HCT116 (cell line): ENCODE data around the gene DAPK2. TPM values are rescaled to one million over a fixed set of nuclear protein-coding genes. Genes with fewer than 3 reads are reported as not detected.

Experiments used
- ATAC-seq: fragments of 200-7000 bp; cut with Tn5 transposase; 2 replicates; pipeline ENCODE4 v1.9.1; 2020; ENCODE audit warnings: mild to moderate bottlenecking, moderate library complexity
- BruUV-seq: library from RNA; stranded (reverse); fragments of 400-500 nt; replicated peaks from 2 replicates; lab custom pipeline; 2021; lab: Mats Ljungman, UMichigan
- CTCF ChIA-PET: fragments of 300-600 bp; sonication (Branson Sonifier 250); formaldehyde crosslinking; loops from one replicate; lab custom pipeline; 2021; ENCODE audit warnings: antibody characterized with exemption; lab: Charles Lee
- POLR2A ChIA-PET: fragments of 300-600, 350-600 bp; sonication (Branson Sonifier 250); formaldehyde crosslinking; loops from one replicate; lab custom pipeline; 2021; ENCODE audit warnings: antibody characterized with exemption; lab: Charles Lee
- RAD21 ChIA-PET, 2 experiments: fragments of 300-600 bp; sonication (Branson Sonifier 250); formaldehyde crosslinking; loops; one replicate each; lab custom pipeline; 2023; ENCODE audit warnings: low total read pairs in 2 of 2; ENCODE audit not compliant: uncharacterized antibody in 2 of 2, unreplicated experiment in 2 of 2, low non-redundant PET in 1 of 2; lab: Charles Lee
- DNase-seq: peaks from one replicate; pipeline ENCODE4 v3.0.0-alpha.2; 2010; ENCODE audit warnings: low read depth, low spot score
- H2AFZ ChIP-seq: fragments of 200-600 bp; shearing (Covaris generic), sonication (generic); 2 replicates; pipeline ENCODE4 v1.6.1; 2017; ENCODE audit warnings: low read depth, mixed run types, mixed read lengths, antibody characterized with exemption, low read length; ENCODE audit not compliant: poor library complexity, severe bottlenecking
- H3K27ac ChIP-seq: 2 replicates; pipeline ENCODE4 v1.5.1; 2012; ENCODE audit warnings: low read depth, low read length
- H3K27me3 ChIP-seq: fragments of 200-600 bp; sonication (generic); 2 replicates; pipeline ENCODE4 v1.6.1; 2016; ENCODE audit warnings: mixed run types, low read length, mixed read lengths; ENCODE audit not compliant: insufficient read depth
- H3K36me3 ChIP-seq, 2 experiments: fragments of 200-500 bp in 1 of 2; fragments of 200-600 bp in 1 of 2; sonication (Bioruptor generic) in 1 of 2; sonication (generic) in 1 of 2; 2 replicates each; pipeline versions ENCODE4 v1.5.1 to v1.6.1; 2014 to 2016; ENCODE audit warnings: low read length in 2 of 2, inconsistent platforms in 1 of 2, mixed read lengths in 1 of 2, mixed run types in 1 of 2; ENCODE audit not compliant: insufficient read depth in 2 of 2, control insufficient read depth in 1 of 2
- H3K4me1 ChIP-seq, 2 experiments: fragments of 200-600 bp in 1 of 2; sonication (generic) in 1 of 2; 2 replicates each; pipeline versions ENCODE4 v1.5.1 to v1.6.1; 2012 to 2017; ENCODE audit warnings: low read length in 2 of 2, inconsistent platforms in 1 of 2, mild to moderate bottlenecking in 1 of 2, mixed read lengths in 1 of 2, mixed run types in 1 of 2, moderate library complexity in 1 of 2; ENCODE audit not compliant: insufficient read depth in 2 of 2, control insufficient read depth in 1 of 2
- H3K4me2 ChIP-seq: fragments of 200-600 bp; sonication (generic); 2 replicates; pipeline ENCODE4 v1.6.1; 2017; ENCODE audit warnings: mixed run types, low read length, mixed read lengths
- H3K4me3 ChIP-seq, 2 experiments: fragments of 200-600 bp in 1 of 2; sonication (generic) in 1 of 2; replicated peaks in 1 of 2; 2 replicates each; pipeline ENCODE4 v1.5.1; 2011 to 2016; ENCODE audit warnings: low read length in 2 of 2, control low read depth in 1 of 2, low read depth in 1 of 2, mild to moderate bottlenecking in 1 of 2, mixed read lengths in 1 of 2, mixed run types in 1 of 2
- H3K79me2 ChIP-seq: fragments of 200-600 bp; sonication (generic); 2 replicates; pipeline ENCODE4 v1.6.1; 2017; ENCODE audit warnings: mild to moderate bottlenecking, mixed run types, low read length, moderate library complexity, mixed read lengths; ENCODE audit not compliant: insufficient read depth
- H3K9ac ChIP-seq: fragments of 200-600 bp; sonication (generic); 2 replicates; pipeline ENCODE4 v1.6.1; 2016; ENCODE audit warnings: low read length, mixed read lengths
- H3K9me2 ChIP-seq: fragments of 200-600 bp; sonication (generic), shearing (Covaris generic); 2 replicates; pipeline ENCODE4 v1.6.1; 2017; ENCODE audit warnings: mixed run types, mild to moderate bottlenecking, moderate library complexity; ENCODE audit not compliant: insufficient read depth
- H3K9me3 ChIP-seq, 2 experiments: fragments of 200-500 bp in 1 of 2; fragments of 200-600 bp in 1 of 2; sonication (Bioruptor generic) in 1 of 2; sonication (generic) in 1 of 2; 2 replicates each; pipeline ENCODE4 v1.6.1; 2014 to 2017; ENCODE audit warnings: low read length in 2 of 2, mixed read lengths in 2 of 2, inconsistent platforms in 1 of 2, low read depth in 1 of 2, mild to moderate bottlenecking in 1 of 2, mixed run types in 1 of 2, moderate library complexity in 1 of 2; ENCODE audit not compliant: control insufficient read depth in 1 of 2, insufficient read depth in 1 of 2
- H4K20me1 ChIP-seq: fragments of 200-600 bp; sonication (generic), shearing (Covaris generic); 2 replicates; pipeline ENCODE4 v1.6.1; 2017; ENCODE audit warnings: mixed run types, mild to moderate bottlenecking, moderate library complexity; ENCODE audit not compliant: insufficient read depth
- ELF1 ChIP-seq: IDR thresholded peaks from 2 replicates; pipeline ENCODE4 v1.6.1; 2012; ENCODE audit warnings: low read depth, borderline replicate concordance
- EZH2 ChIP-seq: fragments of 200-600 bp; sonication (generic); IDR thresholded peaks from 2 replicates; pipeline ENCODE4 v1.6.1; 2017; ENCODE audit warnings: antibody characterized with exemption, mixed run types
- RAD21 ChIP-seq: IDR thresholded peaks from 2 replicates; pipeline ENCODE4 v1.6.1; 2012; ENCODE audit warnings: low read depth, mild to moderate bottlenecking
- REST ChIP-seq: IDR thresholded peaks from 2 replicates; pipeline ENCODE4 v1.6.1; 2012; ENCODE audit warnings: low read depth
- SP1 ChIP-seq: IDR thresholded peaks from 2 replicates; pipeline ENCODE4 v1.6.1; 2012; ENCODE audit warnings: low read depth
- SRF ChIP-seq: IDR thresholded peaks from 2 replicates; pipeline ENCODE4 v1.6.1; 2012; ENCODE audit warnings: low read depth
- intact Hi-C: fragments of 100-400 bp; cut with micrococcal nuclease; formaldehyde crosslinking; loops from 2 replicates; pipeline ENCODE4 v1.10.0; 2022
- total RNA-seq: library from RNA; stranded (reverse); gene quantifications from one replicate; pipeline ENCODE4 v1.2.1, GENCODE V29; 2021; ENCODE audit not compliant: unreplicated experiment

Gene DAPK2
- total RNA-seq, 1 experiment from 2014 or later, result 4.8 TPM

DNA sequence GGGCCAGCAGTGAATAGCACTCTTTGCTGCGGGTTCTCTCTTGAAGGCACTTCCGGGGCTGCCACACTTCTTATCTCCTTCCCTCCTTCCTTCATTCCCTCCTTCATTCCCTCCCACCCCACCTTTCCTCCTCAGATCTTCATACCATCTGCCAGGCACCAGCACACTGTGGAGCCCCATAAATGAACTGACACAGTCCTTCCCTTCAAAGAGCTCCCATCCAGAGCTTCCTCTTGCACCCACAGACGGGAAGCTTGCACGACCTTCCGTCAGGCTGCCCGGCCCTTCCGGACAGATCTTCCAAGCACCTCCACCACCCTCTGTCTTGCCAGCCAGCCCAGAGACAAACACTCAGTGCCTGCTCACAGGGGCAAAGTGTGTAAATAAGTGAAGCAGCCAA lies 147.1 kb downstream of the DAPK2 start:
- CTCF ChIA-PET, result no interaction called here
- H3K27ac ChIP-seq, result no peak overlapping the region
- H2AFZ ChIP-seq, result no peak overlapping the region
- TF ChIP-seq ELF1, result no peak
- no peak for TF ChIP-seq EZH2
- TF ChIP-seq SP1, result no peak
- no peak for TF ChIP-seq RAD21
- TF ChIP-seq SRF, result no peak
- TF ChIP-seq REST, result no peak
- TF ChIP-seq, all 23 proteins: peak for 0
- Histone ChIP-seq H4K20me1 (no peaks in the 10 kb centered on the region), H3K27me3 (no peaks in the 10 kb centered on the region), H3K79me2 (no peaks in the 10 kb centered on the region), H3K4me2 (no peak overlapping the region), H3K9me3 (no peaks in the 10 kb centered on the region), H3K9me2 (no peaks in the 10 kb centered on the region), H3K4me1 (peaks cover 13 to 21% of the 10 kb centered on the region in 2 experiments; a peak in 3 of 4 replicates), H3K9ac (no peak overlapping the region), H3K36me3 (no peaks in the 10 kb centered on the region), H3K4me3 (no peak overlapping the region)
- no peak for ATAC-seq
- intact Hi-C loops, result no loop called here
- DNase-seq, result no peak
- ChIA-PET POLR2A (no interaction called here), RAD21 (no interaction called here)
- no TSS peak for BruUV-seq
